Measurements from ENCODE around the gene AK5. TPM values are rescaled to one million over a fixed set of nuclear protein-coding genes. Genes with fewer than 3 reads are reported as not detected.

The AK5 gene
- total RNA-seq, 3 donors from 2014 or later (not counting 1 experiment from before 2014, with no cell fraction given): 9.4 to 29.8 (median 11.4) TPM

GRCh38 chr1:77398152-77398551 is 116.3 kb downstream of the AK5 start:
- DNase-seq (no peak), ATAC-seq (no peak)
- H3K9me3 ChIP-seq (ENCODE audit: control insufficient read depth, insufficient read depth, low read length): no peaks in the 10 kb centered on the region
- H3K27ac Mint-ChIP-seq: no peak overlapping the region
- no peaks in the 10 kb centered on the region for H3K36me3 Mint-ChIP-seq
- no peak overlapping the region for H3K4me3 Mint-ChIP-seq
- H3K4me1 ChIP-seq (ENCODE audit: control insufficient read depth, insufficient read depth, low read length): no peaks in the 10 kb centered on the region
- no peak for TF ChIP-seq CTCF (IDR thresholded peaks at IDR 0.05)
- intact Hi-C loops (cut with micrococcal nuclease): no loop called here
- H3K27ac ChIP-seq (ENCODE audit: low read length): no peak overlapping the region
- H3K4me3 ChIP-seq (ENCODE audit: low read length): no peak overlapping the region
- 82% methylated on average over 3 of the region's 3 CpGs for WGBS (ENCODE audit: insufficient coverage)
- H3K4me1 Mint-ChIP-seq: peaks cover 0 to 4% of the 10 kb centered on the region in 2 donors
- no peaks in the 10 kb centered on the region for H3K27me3 ChIP-seq (ENCODE audit: control insufficient read depth, insufficient read depth, low read length)
- no peaks in the 10 kb centered on the region for H3K36me3 ChIP-seq (ENCODE audit: control insufficient read depth, insufficient read depth, low read length)
- no peaks in the 10 kb centered on the region for H3K9me3 Mint-ChIP-seq
- peaks cover 0 to 2% of the 10 kb centered on the region in 2 donors for H3K27me3 Mint-ChIP-seq (ENCODE audit: low read depth in 2 of 2)

GRCh38 chr1:77399250-77400086 is 117.6 kb downstream of the AK5 start:
- Mint-ChIP-seq H3K9me3 (no peaks in the 10 kb centered on the region), H3K4me3 (no peak overlapping the region), H3K36me3 (no peaks in the 10 kb centered on the region), H3K27ac (no peak overlapping the region), H3K4me1 (peaks cover 0 to 4% of the 10 kb centered on the region in 2 donors), H3K27me3 (ENCODE audit: low read depth in 2 of 2) (peaks cover 0 to 2% of the 10 kb centered on the region in 2 donors)
- 82% methylated on average over 5 of the region's 6 CpGs for WGBS (ENCODE audit: insufficient coverage)
- Histone ChIP-seq H3K36me3 (ENCODE audit: control insufficient read depth, insufficient read depth, low read length) (no peaks in the 10 kb centered on the region), H3K27ac (ENCODE audit: low read length) (no peak overlapping the region), H3K9me3 (ENCODE audit: control insufficient read depth, insufficient read depth, low read length) (no peaks in the 10 kb centered on the region), H3K4me1 (ENCODE audit: control insufficient read depth, insufficient read depth, low read length) (no peaks in the 10 kb centered on the region), H3K27me3 (ENCODE audit: control insufficient read depth, insufficient read depth, low read length) (no peaks in the 10 kb centered on the region), H3K4me3 (ENCODE audit: low read length) (no peak overlapping the region)
- no peak for TF ChIP-seq CTCF (IDR thresholded peaks at IDR 0.05)
- intact Hi-C loops (cut with micrococcal nuclease): no loop called here
- DNase-seq (no peak), ATAC-seq (no peak)

- TF ChIP-seq CTCF (IDR thresholded peaks at IDR 0.05): no peak
- no peaks in the 10 kb centered on the region for H3K36me3 Mint-ChIP-seq
- intact Hi-C loops (cut with micrococcal nuclease): no loop called here
- H3K27me3 Mint-ChIP-seq (ENCODE audit: low read depth in 2 of 2): peaks cover 0 to 2% of the 10 kb centered on the region in 2 donors
- no peaks in the 10 kb centered on the region for H3K9me3 Mint-ChIP-seq
- no CpG with 5 or more reads among the region's 2 CpGs for WGBS (ENCODE audit: insufficient coverage)
- Histone ChIP-seq H3K36me3 (ENCODE audit: control insufficient read depth, insufficient read depth, low read length) (no peaks in the 10 kb centered on the region), H3K27ac (ENCODE audit: low read length) (no peak overlapping the region), H3K4me3 (ENCODE audit: low read length) (no peak overlapping the region), H3K4me1 (ENCODE audit: control insufficient read depth, insufficient read depth, low read length) (no peaks in the 10 kb centered on the region), H3K27me3 (ENCODE audit: control insufficient read depth, insufficient read depth, low read length) (no peaks in the 10 kb centered on the region), H3K9me3 (ENCODE audit: control insufficient read depth, insufficient read depth, low read length) (no peaks in the 10 kb centered on the region)
- DNase-seq (no peak), ATAC-seq (no peak)
- H3K4me1 Mint-ChIP-seq: peaks cover 0 to 4% of the 10 kb centered on the region in 2 donors
- H3K4me3 Mint-ChIP-seq: no peak overlapping the region
- no peak overlapping the region for H3K27ac Mint-ChIP-seq
These were observed 119.0 kb downstream of the AK5 start for GRCh38 chr1:77400781-77401180.
